ENCODE data around the gene TEX26. TPM values are rescaled to one million over a fixed set of nuclear protein-coding genes. Genes with fewer than 3 reads are reported as not detected.

The TEX26 gene
- total RNA-seq, 1 experiment from 2014 or later: not detected

DNA sequence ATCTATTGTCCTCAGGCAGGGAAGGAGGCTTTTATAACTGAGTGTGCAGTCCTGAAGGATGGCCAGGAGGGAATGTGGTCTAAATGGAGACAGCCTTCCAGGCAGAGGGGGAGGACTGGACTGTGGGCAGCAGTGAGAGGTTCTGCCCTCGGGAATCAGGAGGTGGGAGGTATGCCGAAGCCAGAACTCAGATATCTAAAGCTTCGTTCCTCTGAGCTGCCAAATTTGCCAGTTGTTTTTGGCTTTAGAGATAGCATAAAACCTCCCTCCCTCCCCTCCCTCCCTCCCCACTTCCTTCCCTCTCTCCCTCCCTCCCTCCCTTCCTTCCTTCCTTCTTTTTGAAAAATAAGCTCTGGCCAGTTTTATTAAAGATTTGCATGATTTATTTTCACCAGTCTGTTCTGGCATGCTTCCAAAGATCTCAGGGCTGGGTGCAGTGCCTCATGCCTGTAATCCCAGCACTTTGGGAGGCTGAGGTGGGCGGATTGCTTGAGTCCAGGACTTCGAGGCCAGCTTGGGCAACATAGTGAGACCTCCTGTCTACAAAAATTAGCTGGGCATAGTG is 24.0 kb upstream of the TEX26 start:
- Histone ChIP-seq H3K36me3 (ENCODE audit: control insufficient read depth, insufficient read depth, low read length) (no peaks in the 10 kb centered on the region), H3K4me3 (ENCODE audit: low read depth, low read length) (no peak overlapping the region), H3K27me3 (replicated peaks; ENCODE audit: control insufficient read depth, insufficient read depth, low read length) (no peaks in the 10 kb centered on the region; the same call in 1 of the 2 replicates), H3K9me3 (no peaks in the 10 kb centered on the region), H3K4me1 (no peaks in the 10 kb centered on the region)
- CTCF ChIA-PET: interaction anchor here (0.6 kb wide), 1 partner anchor 169 kb away, joined by 9 read pairs; no protein-coding TSS in a partner anchor
- no TSS peak for BruUV-seq (replicated peaks)
- TF ChIP-seq, protein P1, sequence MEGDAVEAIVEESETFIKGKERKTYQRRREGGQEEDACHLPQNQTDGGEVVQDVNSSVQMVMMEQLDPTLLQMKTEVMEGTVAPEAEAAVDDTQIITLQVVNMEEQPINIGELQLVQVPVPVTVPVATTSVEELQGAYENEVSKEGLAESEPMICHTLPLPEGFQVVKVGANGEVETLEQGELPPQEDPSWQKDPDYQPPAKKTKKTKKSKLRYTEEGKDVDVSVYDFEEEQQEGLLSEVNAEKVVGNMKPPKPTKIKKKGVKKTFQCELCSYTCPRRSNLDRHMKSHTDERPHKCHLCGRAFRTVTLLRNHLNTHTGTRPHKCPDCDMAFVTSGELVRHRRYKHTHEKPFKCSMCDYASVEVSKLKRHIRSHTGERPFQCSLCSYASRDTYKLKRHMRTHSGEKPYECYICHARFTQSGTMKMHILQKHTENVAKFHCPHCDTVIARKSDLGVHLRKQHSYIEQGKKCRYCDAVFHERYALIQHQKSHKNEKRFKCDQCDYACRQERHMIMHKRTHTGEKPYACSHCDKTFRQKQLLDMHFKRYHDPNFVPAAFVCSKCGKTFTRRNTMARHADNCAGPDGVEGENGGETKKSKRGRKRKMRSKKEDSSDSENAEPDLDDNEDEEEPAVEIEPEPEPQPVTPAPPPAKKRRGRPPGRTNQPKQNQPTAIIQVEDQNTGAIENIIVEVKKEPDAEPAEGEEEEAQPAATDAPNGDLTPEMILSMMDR (IDR thresholded peaks at IDR 0.05; ENCODE audit: insufficient read depth in 1 of 2, low read depth in 1 of 2, low read length in 1 of 2, severe bottlenecking in 1 of 2, unreplicated experiment in 1 of 2): no peak
- Mint-ChIP-seq H3K9me3 (ENCODE audit: unreplicated experiment) (no peaks in the 10 kb centered on the region), H3K36me3 (ENCODE audit: insufficient read depth, unreplicated experiment) (peaks cover 4% of the 10 kb centered on the region), H3K4me3 (ENCODE audit: unreplicated experiment) (no peak overlapping the region), H3K27ac (ENCODE audit: unreplicated experiment) (no peak overlapping the region), H3K4me1 (ENCODE audit: low read depth, unreplicated experiment) (no peaks in the 10 kb centered on the region), H3K27me3 (ENCODE audit: insufficient read depth, unreplicated experiment) (peaks cover 8% of the 10 kb centered on the region)
- intact Hi-C loops (cut with micrococcal nuclease; ENCODE audit: unreplicated experiment): no loop called here
- POLR2A ChIA-PET: no interaction called here
- no peak for DNase-seq

DNA sequence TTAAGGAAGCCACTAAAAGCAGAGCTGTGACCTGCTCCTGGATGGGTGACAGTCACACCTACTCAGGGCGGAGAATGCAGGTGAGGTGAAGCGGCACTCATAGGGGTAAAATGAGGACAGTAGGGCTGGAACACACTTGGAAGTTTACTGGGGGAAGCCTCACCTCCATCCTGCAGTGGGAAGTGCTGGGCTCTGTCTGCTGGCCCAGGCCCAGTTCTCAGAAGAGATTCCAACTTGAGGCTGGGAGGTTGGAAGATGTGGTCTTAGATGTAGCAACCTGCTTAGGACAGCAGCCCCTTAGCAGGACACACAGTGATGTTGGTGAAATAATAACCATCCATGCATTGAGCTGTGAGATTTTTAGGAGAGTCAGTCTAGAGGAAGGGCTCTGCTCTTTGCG is 21.8 kb upstream of the TEX26 start:
- ChIA-PET CTCF (no interaction called here), POLR2A (no interaction called here)
- Histone ChIP-seq H3K4me3 (ENCODE audit: low read depth, low read length) (no peak overlapping the region), H3K27me3 (replicated peaks; ENCODE audit: control insufficient read depth, insufficient read depth, low read length) (no peaks in the 10 kb centered on the region; the same call in 1 of the 2 replicates), H3K9me3 (no peaks in the 10 kb centered on the region), H3K4me1 (no peaks in the 10 kb centered on the region), H3K36me3 (ENCODE audit: control insufficient read depth, insufficient read depth, low read length) (no peaks in the 10 kb centered on the region)
- TF ChIP-seq, protein P1 (IDR thresholded peaks at IDR 0.05; ENCODE audit: insufficient read depth in 1 of 2, low read depth in 1 of 2, low read length in 1 of 2, severe bottlenecking in 1 of 2, unreplicated experiment in 1 of 2): no peak
- Mint-ChIP-seq H3K36me3 (ENCODE audit: insufficient read depth, unreplicated experiment) (peaks cover 4% of the 10 kb centered on the region), H3K4me3 (ENCODE audit: unreplicated experiment) (no peak overlapping the region), H3K27ac (ENCODE audit: unreplicated experiment) (no peak overlapping the region), H3K4me1 (ENCODE audit: low read depth, unreplicated experiment) (no peaks in the 10 kb centered on the region), H3K9me3 (ENCODE audit: unreplicated experiment) (no peaks in the 10 kb centered on the region), H3K27me3 (ENCODE audit: insufficient read depth, unreplicated experiment) (no peaks in the 10 kb centered on the region)
- intact Hi-C loops (cut with micrococcal nuclease; ENCODE audit: unreplicated experiment): no loop called here
- no peak for DNase-seq
- no TSS peak for BruUV-seq (replicated peaks)

DNA sequence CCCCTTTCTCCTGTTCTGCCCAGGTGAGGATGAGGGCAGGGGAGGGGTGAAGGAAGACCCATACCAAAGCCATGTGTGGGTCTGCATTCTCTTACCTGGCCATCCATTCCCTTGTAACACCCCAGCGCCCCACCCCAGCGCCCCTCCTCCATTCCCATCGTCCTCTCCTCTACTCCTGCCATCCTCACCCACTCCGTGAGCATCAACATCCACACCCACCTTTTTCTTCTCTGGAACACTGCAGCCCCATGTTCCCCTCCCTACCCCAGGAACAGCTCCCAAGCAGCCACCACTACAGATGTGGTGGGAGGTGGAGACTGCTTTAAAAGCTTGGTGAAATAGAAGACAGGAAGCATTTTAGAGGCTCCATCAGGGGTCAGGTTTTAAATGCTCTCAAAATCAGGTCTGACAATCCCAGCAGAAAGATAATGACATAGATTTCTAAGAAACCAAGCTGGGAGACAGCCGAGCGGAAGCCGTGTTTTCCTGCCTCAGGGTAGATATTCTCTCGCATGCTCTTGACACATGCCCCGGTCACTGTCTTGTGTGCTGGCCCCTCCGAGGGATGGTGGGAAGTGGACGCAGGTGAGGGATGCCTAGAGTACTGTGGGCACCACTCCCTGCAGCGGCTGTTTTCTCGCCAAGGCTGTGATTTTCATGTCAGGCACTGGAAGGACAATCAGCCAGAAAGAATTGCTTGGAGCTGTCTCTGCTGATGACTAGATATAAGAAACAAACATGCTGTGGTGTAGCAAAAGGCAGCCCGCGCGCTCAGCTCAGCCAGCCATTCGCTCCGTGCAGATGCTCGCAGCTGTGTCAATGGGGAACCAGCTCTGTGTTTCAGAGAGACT is 16.5 kb upstream of the TEX26 start:
- no peak overlapping the region for H3K4me3 Mint-ChIP-seq (ENCODE audit: unreplicated experiment)
- intact Hi-C loops (cut with micrococcal nuclease; ENCODE audit: unreplicated experiment): no loop called here
- Histone ChIP-seq H3K4me1 (no peaks in the 10 kb centered on the region), H3K4me3 (ENCODE audit: low read depth, low read length) (no peak overlapping the region), H3K27me3 (replicated peaks; ENCODE audit: control insufficient read depth, insufficient read depth, low read length) (no peaks in the 10 kb centered on the region), H3K9me3 (no peaks in the 10 kb centered on the region), H3K36me3 (ENCODE audit: control insufficient read depth, insufficient read depth, low read length) (no peaks in the 10 kb centered on the region)
- ChIA-PET POLR2A (no interaction called here), CTCF (interaction anchor here (1.6 kb wide), 1 partner anchor 129 kb away, joined by 4 read pairs; no protein-coding TSS in a partner anchor)
- TF ChIP-seq, protein P1 (IDR thresholded peaks at IDR 0.05; ENCODE audit: insufficient read depth in 1 of 2, low read depth in 1 of 2, low read length in 1 of 2, severe bottlenecking in 1 of 2, unreplicated experiment in 1 of 2): no peak
- no peak overlapping the region for H3K27ac Mint-ChIP-seq (ENCODE audit: unreplicated experiment)
- H3K4me1 Mint-ChIP-seq (ENCODE audit: low read depth, unreplicated experiment): no peaks in the 10 kb centered on the region
- DNase-seq: no peak
- H3K9me3 Mint-ChIP-seq (ENCODE audit: unreplicated experiment): no peaks in the 10 kb centered on the region
- no TSS peak for BruUV-seq (replicated peaks)
- H3K36me3 Mint-ChIP-seq (ENCODE audit: insufficient read depth, unreplicated experiment): peaks cover 4% of the 10 kb centered on the region
- peaks cover 3% of the 10 kb centered on the region for H3K27me3 Mint-ChIP-seq (ENCODE audit: insufficient read depth, unreplicated experiment)

All from Caco-2 (cell line).